Liver (tissue), 3 donors: ENCODE data around the gene ZNF446.

ENCODE experiments used
- FOXA2 ChIP-seq: IDR thresholded peaks from 2 replicates; pipeline ENCODE4 v1.6.1; 2016; ENCODE audit warnings: antibody characterized with exemption
- JUND ChIP-seq, 2 donors: IDR thresholded peaks; 2 replicates each; pipeline ENCODE4 v1.6.1; 2016; ENCODE audit warnings: antibody characterized with exemption in 2 of 2
- MAX ChIP-seq: IDR thresholded peaks from 2 replicates; pipeline ENCODE4 v1.6.1; 2016; ENCODE audit warnings: antibody characterized with exemption
- RAD21 ChIP-seq, 2 donors: IDR thresholded peaks; 2 replicates each; pipeline ENCODE4 v1.6.1; 2016; ENCODE audit warnings: antibody characterized with exemption in 2 of 2, mild to moderate bottlenecking in 2 of 2
- TAF1 ChIP-seq: conservative IDR thresholded peaks from 2 replicates; pipeline ENCODE4 v1.6.1; 2016; ENCODE audit warnings: antibody characterized with exemption, mild to moderate bottlenecking
- TF ChIP-seq, protein P1 (sequence below): fragments of 150-350 bp; IDR thresholded peaks from 2 replicates; pipeline ENCODE4 v1.5.1; 2017; ENCODE audit warnings: improper control_type of control experiment, low read depth, low read length; ENCODE audit not compliant: missing input control
- TF ChIP-seq, protein P2 (sequence below): IDR thresholded peaks from 2 replicates; pipeline ENCODE4 v1.6.1; 2016; ENCODE audit warnings: antibody characterized with exemption
- TF ChIP-seq, protein P3 (sequence below): IDR thresholded peaks from 2 replicates; pipeline ENCODE4 v1.6.1; 2016; ENCODE audit warnings: antibody characterized with exemption
- TF ChIP-seq, protein P4 (sequence below): IDR thresholded peaks from 2 replicates; pipeline ENCODE4 v1.6.1; 2016; ENCODE audit warnings: antibody characterized with exemption, mild to moderate bottlenecking
- donor health status: healthy.
- donor health status: healthy.

- TF ChIP-seq, protein P1, sequence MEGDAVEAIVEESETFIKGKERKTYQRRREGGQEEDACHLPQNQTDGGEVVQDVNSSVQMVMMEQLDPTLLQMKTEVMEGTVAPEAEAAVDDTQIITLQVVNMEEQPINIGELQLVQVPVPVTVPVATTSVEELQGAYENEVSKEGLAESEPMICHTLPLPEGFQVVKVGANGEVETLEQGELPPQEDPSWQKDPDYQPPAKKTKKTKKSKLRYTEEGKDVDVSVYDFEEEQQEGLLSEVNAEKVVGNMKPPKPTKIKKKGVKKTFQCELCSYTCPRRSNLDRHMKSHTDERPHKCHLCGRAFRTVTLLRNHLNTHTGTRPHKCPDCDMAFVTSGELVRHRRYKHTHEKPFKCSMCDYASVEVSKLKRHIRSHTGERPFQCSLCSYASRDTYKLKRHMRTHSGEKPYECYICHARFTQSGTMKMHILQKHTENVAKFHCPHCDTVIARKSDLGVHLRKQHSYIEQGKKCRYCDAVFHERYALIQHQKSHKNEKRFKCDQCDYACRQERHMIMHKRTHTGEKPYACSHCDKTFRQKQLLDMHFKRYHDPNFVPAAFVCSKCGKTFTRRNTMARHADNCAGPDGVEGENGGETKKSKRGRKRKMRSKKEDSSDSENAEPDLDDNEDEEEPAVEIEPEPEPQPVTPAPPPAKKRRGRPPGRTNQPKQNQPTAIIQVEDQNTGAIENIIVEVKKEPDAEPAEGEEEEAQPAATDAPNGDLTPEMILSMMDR = no peak
- no peak for TF ChIP-seq JUND (IDR thresholded peaks at IDR 0.05)
- TF ChIP-seq MAX = no peak
- TF ChIP-seq RAD21 (IDR thresholded peaks at IDR 0.05) = no peak
- TF ChIP-seq, protein P2, sequence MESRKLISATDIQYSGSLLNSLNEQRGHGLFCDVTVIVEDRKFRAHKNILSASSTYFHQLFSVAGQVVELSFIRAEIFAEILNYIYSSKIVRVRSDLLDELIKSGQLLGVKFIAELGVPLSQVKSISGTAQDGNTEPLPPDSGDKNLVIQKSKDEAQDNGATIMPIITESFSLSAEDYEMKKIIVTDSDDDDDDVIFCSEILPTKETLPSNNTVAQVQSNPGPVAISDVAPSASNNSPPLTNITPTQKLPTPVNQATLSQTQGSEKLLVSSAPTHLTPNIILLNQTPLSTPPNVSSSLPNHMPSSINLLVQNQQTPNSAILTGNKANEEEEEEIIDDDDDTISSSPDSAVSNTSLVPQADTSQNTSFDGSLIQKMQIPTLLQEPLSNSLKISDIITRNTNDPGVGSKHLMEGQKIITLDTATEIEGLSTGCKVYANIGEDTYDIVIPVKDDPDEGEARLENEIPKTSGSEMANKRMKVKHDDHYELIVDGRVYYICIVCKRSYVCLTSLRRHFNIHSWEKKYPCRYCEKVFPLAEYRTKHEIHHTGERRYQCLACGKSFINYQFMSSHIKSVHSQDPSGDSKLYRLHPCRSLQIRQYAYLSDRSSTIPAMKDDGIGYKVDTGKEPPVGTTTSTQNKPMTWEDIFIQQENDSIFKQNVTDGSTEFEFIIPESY = no peak
- no peak for TF ChIP-seq TAF1
- TF ChIP-seq FOXA2 = no peak
- TF ChIP-seq, protein P3, sequence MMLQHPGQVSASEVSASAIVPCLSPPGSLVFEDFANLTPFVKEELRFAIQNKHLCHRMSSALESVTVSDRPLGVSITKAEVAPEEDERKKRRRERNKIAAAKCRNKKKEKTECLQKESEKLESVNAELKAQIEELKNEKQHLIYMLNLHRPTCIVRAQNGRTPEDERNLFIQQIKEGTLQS = no peak
- TF ChIP-seq, protein P4, sequence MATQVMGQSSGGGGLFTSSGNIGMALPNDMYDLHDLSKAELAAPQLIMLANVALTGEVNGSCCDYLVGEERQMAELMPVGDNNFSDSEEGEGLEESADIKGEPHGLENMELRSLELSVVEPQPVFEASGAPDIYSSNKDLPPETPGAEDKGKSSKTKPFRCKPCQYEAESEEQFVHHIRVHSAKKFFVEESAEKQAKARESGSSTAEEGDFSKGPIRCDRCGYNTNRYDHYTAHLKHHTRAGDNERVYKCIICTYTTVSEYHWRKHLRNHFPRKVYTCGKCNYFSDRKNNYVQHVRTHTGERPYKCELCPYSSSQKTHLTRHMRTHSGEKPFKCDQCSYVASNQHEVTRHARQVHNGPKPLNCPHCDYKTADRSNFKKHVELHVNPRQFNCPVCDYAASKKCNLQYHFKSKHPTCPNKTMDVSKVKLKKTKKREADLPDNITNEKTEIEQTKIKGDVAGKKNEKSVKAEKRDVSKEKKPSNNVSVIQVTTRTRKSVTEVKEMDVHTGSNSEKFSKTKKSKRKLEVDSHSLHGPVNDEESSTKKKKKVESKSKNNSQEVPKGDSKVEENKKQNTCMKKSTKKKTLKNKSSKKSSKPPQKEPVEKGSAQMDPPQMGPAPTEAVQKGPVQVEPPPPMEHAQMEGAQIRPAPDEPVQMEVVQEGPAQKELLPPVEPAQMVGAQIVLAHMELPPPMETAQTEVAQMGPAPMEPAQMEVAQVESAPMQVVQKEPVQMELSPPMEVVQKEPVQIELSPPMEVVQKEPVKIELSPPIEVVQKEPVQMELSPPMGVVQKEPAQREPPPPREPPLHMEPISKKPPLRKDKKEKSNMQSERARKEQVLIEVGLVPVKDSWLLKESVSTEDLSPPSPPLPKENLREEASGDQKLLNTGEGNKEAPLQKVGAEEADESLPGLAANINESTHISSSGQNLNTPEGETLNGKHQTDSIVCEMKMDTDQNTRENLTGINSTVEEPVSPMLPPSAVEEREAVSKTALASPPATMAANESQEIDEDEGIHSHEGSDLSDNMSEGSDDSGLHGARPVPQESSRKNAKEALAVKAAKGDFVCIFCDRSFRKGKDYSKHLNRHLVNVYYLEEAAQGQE = no peak
These were observed 20.0 kb upstream of the ZNF446 start for GRCh38 chr19:58456111-58456510.
